ENCODE results near the gene ZNF564. TPM values are rescaled to one million over a fixed set of nuclear protein-coding genes. Genes with fewer than 3 reads are reported as not detected.
"Not testable (repeated sequence)": the region's sequence is repeated elsewhere in the genome, so short reads cannot be mapped to it uniquely, and the experiment has no call there.

The ZNF564 gene
- polyA plus RNA-seq, 6 donors from 2014 or later = 14.8 to 22.7 (median 18.7) TPM

- H3K36me3 Mint-ChIP-seq; ATAC-seq (ENCODE audit: low read depth in 2 of 2); H3K27me3 Mint-ChIP-seq; H3K9me3 Mint-ChIP-seq; H3K27ac Mint-ChIP-seq; DNase-seq: not testable (repeated sequence)
- H3K4me3 Mint-ChIP-seq = peak overlapping the region in 2 of 8 donors; percentile 11 to 81
- peaks cover 20 to 42% (median 37%) of the 10 kb centered on the region in 3 donors for H3K4me1 Mint-ChIP-seq
Measured at GRCh38 chr19:12486265-12486783, 65.0 kb downstream of the ZNF564 start.

GRCh38 chr19:12485571-12485970 lies 65.7 kb downstream of the ZNF564 start:
- Mint-ChIP-seq H3K9me3 (no peaks in the 10 kb centered on the region), H3K27me3 (no peaks in the 10 kb centered on the region), H3K4me3 (peak overlapping the region; percentile 63 to 97 (median 94)), H3K4me1 (peaks cover 20 to 49% (median 38%) of the 10 kb centered on the region in 3 donors), H3K27ac (peak overlapping the region in 2 of 6 donors; percentile 95 to 96), H3K36me3 (no peaks in the 10 kb centered on the region)
- no peak for DNase-seq
- ATAC-seq (ENCODE audit: low read depth in 2 of 2) = no peak

GRCh38 chr19:12485052-12485416 lies 66.2 kb downstream of the ZNF564 start:
- Mint-ChIP-seq H3K36me3 (no peaks in the 10 kb centered on the region), H3K27me3 (no peaks in the 10 kb centered on the region), H3K4me1 (peaks cover 20 to 49% (median 38%) of the 10 kb centered on the region in 3 donors), H3K4me3 (peak overlapping the region; percentile 86 to 97 (median 95)), H3K27ac (peak overlapping the region; percentile 88 to 96 (median 90)), H3K9me3 (no peaks in the 10 kb centered on the region)
- DNase-seq (no peak), ATAC-seq (ENCODE audit: low read depth in 2 of 2) (peak; percentile 9 to 16)

GRCh38 chr19:12484371-12485051 lies 66.8 kb downstream of the ZNF564 start, which contains the start of gene ZNF709:
ZNF709 (minus strand) TSS chr19:12484816; CDS start chr19:12484657, 159 bp downstream.
- H3K27me3 Mint-ChIP-seq = no peaks in the 10 kb centered on the region
- H3K4me3 Mint-ChIP-seq = peak within 1 kb of the TSS; percentile 86 to 97 (median 95)
- no peaks in the 10 kb centered on the region for H3K9me3 Mint-ChIP-seq
- peaks cover 20 to 52% (median 38%) of the 10 kb centered on the region in 3 donors for H3K4me1 Mint-ChIP-seq
- DNase-seq (peak; percentile 91), ATAC-seq (ENCODE audit: low read depth in 2 of 2) (peak; percentile 96 to 97)
- H3K36me3 Mint-ChIP-seq = no peaks in the 10 kb centered on the region
- H3K27ac Mint-ChIP-seq = peak within 1 kb of the TSS; percentile 88 to 96 (median 92)

GRCh38 chr19:12484011-12484370 lies 67.3 kb downstream of the ZNF564 start:
- ATAC-seq (ENCODE audit: low read depth in 2 of 2) = no peak
- no peaks in the 10 kb centered on the region for H3K36me3 Mint-ChIP-seq

GRCh38 chr19:12482509-12482886 lies 68.8 kb downstream of the ZNF564 start:
- Mint-ChIP-seq H3K36me3 (no peaks in the 10 kb centered on the region), H3K4me3 (peak overlapping the region; percentile 50 to 97 (median 70)), H3K4me1 (peaks cover 28 to 70% (median 50%) of the 10 kb centered on the region in 3 donors), H3K27ac (peak overlapping the region in 4 of 6 donors; percentile 39 to 72 (median 56)), H3K9me3 (no peaks in the 10 kb centered on the region), H3K27me3 (no peaks in the 10 kb centered on the region)
- no peak for DNase-seq
- ATAC-seq (ENCODE audit: low read depth in 2 of 2) = peak in 1 of 2 donors; percentile 13

More at GRCh38 chr19:12484011-12484370, 67.3 kb downstream of the ZNF564 start:
- H3K4me1 Mint-ChIP-seq = peaks cover 20 to 56% (median 38%) of the 10 kb centered on the region in 3 donors
- H3K9me3 Mint-ChIP-seq = no peaks in the 10 kb centered on the region
- no peaks in the 10 kb centered on the region for H3K27me3 Mint-ChIP-seq
- H3K4me3 Mint-ChIP-seq = peak overlapping the region; percentile 86 to 97 (median 95)
- H3K27ac Mint-ChIP-seq = peak overlapping the region in 4 of 6 donors; percentile 26 to 91 (median 59)
- no peak for DNase-seq

GRCh38 chr19:12481781-12482508 lies 69.3 kb downstream of the ZNF564 start:
- Mint-ChIP-seq H3K4me3 (peak overlapping the region; percentile 65 to 97 (median 72)), H3K4me1 (peaks cover 28 to 70% (median 51%) of the 10 kb centered on the region in 3 donors), H3K27ac (peak overlapping the region in 5 of 6 donors; percentile 10 to 94 (median 72)), H3K9me3 (no peaks in the 10 kb centered on the region), H3K27me3 (no peaks in the 10 kb centered on the region), H3K36me3 (no peaks in the 10 kb centered on the region)
- ATAC-seq (ENCODE audit: low read depth in 2 of 2) = no peak
- no peak for DNase-seq

GRCh38 chr19:12478234-12478941 lies 72.9 kb downstream of the ZNF564 start:
- H3K27ac Mint-ChIP-seq = peak overlapping the region in 5 of 6 donors; percentile 13 to 78 (median 42)
- H3K4me1 Mint-ChIP-seq = peaks cover 23 to 71% (median 47%) of the 10 kb centered on the region in 3 donors
- H3K4me3 Mint-ChIP-seq = peak overlapping the region in 1 of 8 donors; percentile 22

More at GRCh38 chr19:12478234-12478941, 72.9 kb downstream of the ZNF564 start:
- no peaks in the 10 kb centered on the region for H3K27me3 Mint-ChIP-seq
- DNase-seq (no peak), ATAC-seq (ENCODE audit: low read depth in 2 of 2) (no peak)
- H3K36me3 Mint-ChIP-seq = peaks cover 0 to 5% of the 10 kb centered on the region in 2 donors
- no peaks in the 10 kb centered on the region for H3K9me3 Mint-ChIP-seq

Other genes starting within 250 kb of the ZNF564 start
- gene ZNF563, start 217.8 kb downstream of the ZNF564 start, polyA plus RNA-seq (ENCODE audit: low read depth in 6 of 6) = 1 to 10 TPM; 2.6 to 6.0 (median 3.9) TPM
- 1 to 10 TPM in 5 of 6 donors, not detected in 1; 1.7 to 2.5 (median 2.1) TPM for gene ZNF442, start 185.8 kb downstream of the ZNF564 start, polyA plus RNA-seq (ENCODE audit: low read depth in 6 of 6)
- 1 to 10 TPM; 2.0 to 9.5 (median 5.9) TPM for gene ZNF799, start 150.2 kb downstream of the ZNF564 start, polyA plus RNA-seq (ENCODE audit: low read depth in 6 of 6)
- gene ZNF443, start 110.5 kb downstream of the ZNF564 start, polyA plus RNA-seq (ENCODE audit: low read depth in 6 of 6) = 1 to 10 TPM; 1.4 to 4.3 (median 3.1) TPM
- gene ZNF709, start 66.7 kb downstream of the ZNF564 start, polyA plus RNA-seq (ENCODE audit: low read depth in 6 of 6) = 1 to 10 TPM in 5 of 6 donors, not detected in 1; 1.4 to 2.8 (median 2.3) TPM
- gene ZNF490, start 59.3 kb upstream of the ZNF564 start, polyA plus RNA-seq (ENCODE audit: low read depth in 6 of 6) = 10 to 100 TPM in 4 of 6 donors, 1 to 10 TPM in 1, not detected in 1; 9.7 to 13.1 (median 12.2) TPM
- gene ZNF791, start 59.4 kb upstream of the ZNF564 start, polyA plus RNA-seq (ENCODE audit: low read depth in 6 of 6) = 10 to 100 TPM; 22.8 to 44.1 (median 28.2) TPM
- 10 to 100 TPM; 64.1 to 97.0 (median 76.9) TPM for gene MAN2B1, start 115.3 kb upstream of the ZNF564 start, polyA plus RNA-seq (ENCODE audit: low read depth in 6 of 6)
- gene WDR83, start 115.3 kb upstream of the ZNF564 start, polyA plus RNA-seq (ENCODE audit: low read depth in 6 of 6) = 10 to 100 TPM; 12.6 to 34.5 (median 17.5) TPM
- gene DHPS, start 130.4 kb upstream of the ZNF564 start, polyA plus RNA-seq (ENCODE audit: low read depth in 6 of 6) = 100 to 1,000 TPM in 2 of 6 donors, 10 to 100 TPM in 4; 83.5 to 132 (median 85.5) TPM
- not detected for gene GNG14, start 136.5 kb upstream of the ZNF564 start, polyA plus RNA-seq (ENCODE audit: low read depth in 6 of 6)
- 1 to 10 TPM; 2.0 to 5.8 (median 4.9) TPM for gene FBXW9, start 145.1 kb upstream of the ZNF564 start, polyA plus RNA-seq (ENCODE audit: low read depth in 6 of 6)
- 1 to 10 TPM in 5 of 6 donors, not detected in 1; 1.7 to 3.5 (median 2.7) TPM for gene TNPO2, start 172.4 kb upstream of the ZNF564 start, polyA plus RNA-seq (ENCODE audit: low read depth in 6 of 6)
- 100 to 1,000 TPM; 207 to 269 (median 230) TPM for gene TRIR, start 183.2 kb upstream of the ZNF564 start, polyA plus RNA-seq (ENCODE audit: low read depth in 6 of 6)
- 100 to 1,000 TPM in 1 of 6 donors, 10 to 100 TPM in 5; 46.3 to 105 (median 53.5) TPM for gene GET3, start 186.0 kb upstream of the ZNF564 start, polyA plus RNA-seq (ENCODE audit: low read depth in 6 of 6)
- under 1 TPM in 1 of 6 donors, not detected in 5; 0.23 TPM for gene BEST2, start 200.3 kb upstream of the ZNF564 start, polyA plus RNA-seq (ENCODE audit: low read depth in 6 of 6)
- gene HOOK2, start 224.1 kb upstream of the ZNF564 start, polyA plus RNA-seq (ENCODE audit: low read depth in 6 of 6) = 1 to 10 TPM; 1.1 to 7.1 (median 3.3) TPM
- 1,000 to 10,000 TPM in 5 of 6 donors, 100 to 1,000 TPM in 1; 777 to 2,686 (median 1,649) TPM for gene JUNB, start 240.0 kb upstream of the ZNF564 start, polyA plus RNA-seq (ENCODE audit: low read depth in 6 of 6)